GM18907 (cell line): ENCODE measurements around the gene GPR155.
"Not testable (repeated sequence)": the region's sequence is repeated elsewhere in the genome, so short reads cannot be mapped to it uniquely, and the experiment has no call there.

ENCODE experiments used
- ATAC-seq: cut with Tn5 transposase; IDR thresholded peaks from one replicate; pipeline ENCODE4 v1.9.1; 2021; ENCODE audit warnings: mild to moderate bottlenecking, moderate library complexity; ENCODE audit not compliant: unreplicated experiment

GPR155 gene

DNA sequence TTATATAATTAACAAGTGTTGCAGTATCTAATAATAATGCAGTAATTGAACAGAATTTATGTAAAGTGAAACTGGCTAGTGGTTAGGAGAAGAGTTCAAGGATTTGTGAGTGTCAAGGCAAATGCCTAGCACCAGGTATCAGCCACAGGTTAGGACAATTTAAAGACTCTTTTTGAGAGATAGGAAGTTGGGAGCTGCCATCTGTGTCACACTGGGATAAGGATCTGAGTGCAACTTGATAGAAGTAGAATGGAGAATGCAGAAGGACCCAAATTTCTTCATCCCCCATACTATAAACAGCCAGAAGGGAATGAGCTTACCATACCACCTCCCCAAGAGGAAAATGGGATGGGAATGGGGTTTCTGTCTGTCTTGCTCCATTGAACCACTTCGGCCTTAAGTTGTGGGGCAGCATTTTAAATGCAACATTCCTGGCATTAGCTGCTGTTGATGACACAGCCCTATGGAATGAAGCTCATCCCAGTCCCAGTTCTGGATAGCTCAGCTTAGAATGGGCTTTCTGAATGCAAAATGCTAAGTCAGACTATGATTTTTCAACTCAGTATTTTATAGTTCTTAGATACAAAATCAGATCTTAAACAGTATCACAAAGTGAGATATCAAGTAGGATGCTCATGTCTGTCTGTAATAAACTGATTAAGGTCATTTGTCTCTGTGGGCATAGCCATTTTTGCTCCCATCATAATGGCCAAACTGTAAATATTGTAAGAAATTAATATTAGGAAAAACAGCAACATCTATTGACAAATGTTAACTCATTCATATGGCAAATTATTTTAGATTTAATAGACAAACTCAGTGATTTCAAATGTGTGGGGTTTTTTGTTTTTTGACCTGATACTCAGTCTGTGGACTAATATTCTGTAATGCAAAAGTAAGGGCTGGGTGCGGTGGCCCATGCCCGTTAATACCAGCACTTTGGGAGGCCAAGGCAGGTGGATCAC is 44.0 kb downstream of the GPR155 start:
- no peak for ATAC-seq

DNA sequence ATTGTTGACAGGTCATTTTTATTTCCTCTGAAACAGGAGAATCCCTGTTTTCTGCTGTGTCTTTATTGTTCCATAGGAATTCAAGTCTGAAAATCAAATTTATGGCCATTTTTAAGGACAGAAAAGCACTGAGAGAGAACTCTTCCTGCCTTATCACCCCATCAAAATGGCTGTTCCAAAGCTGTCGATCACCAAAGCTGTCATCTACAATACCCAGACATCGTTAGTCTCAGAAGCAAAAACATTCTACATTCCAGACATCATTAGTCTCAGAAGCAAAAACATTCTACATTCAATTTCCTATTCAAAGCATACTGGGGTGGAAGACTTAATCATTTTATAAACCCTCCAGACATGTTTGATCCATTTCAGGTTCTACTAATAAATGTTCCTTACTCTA is 46.9 kb downstream of the GPR155 start:
- no peak for ATAC-seq

DNA sequence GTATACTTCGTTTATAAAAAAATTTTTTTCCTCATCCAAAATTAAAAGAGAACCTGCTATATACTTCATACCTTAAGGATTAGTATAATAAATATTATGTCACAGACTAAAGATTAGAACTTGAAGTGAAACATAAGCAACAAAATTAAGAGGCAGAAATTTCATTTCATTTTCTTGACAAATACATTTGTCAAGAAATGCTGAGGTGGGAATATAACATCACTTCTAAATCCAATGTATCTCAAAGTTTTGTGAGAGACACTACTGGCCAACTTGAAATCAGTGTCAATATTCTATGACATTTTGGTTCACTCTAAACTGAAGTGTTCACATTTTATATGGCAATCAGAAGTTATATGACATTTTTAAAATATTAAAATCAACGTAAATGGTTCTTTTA is 47.5 kb downstream of the GPR155 start:
- ATAC-seq = no peak

DNA sequence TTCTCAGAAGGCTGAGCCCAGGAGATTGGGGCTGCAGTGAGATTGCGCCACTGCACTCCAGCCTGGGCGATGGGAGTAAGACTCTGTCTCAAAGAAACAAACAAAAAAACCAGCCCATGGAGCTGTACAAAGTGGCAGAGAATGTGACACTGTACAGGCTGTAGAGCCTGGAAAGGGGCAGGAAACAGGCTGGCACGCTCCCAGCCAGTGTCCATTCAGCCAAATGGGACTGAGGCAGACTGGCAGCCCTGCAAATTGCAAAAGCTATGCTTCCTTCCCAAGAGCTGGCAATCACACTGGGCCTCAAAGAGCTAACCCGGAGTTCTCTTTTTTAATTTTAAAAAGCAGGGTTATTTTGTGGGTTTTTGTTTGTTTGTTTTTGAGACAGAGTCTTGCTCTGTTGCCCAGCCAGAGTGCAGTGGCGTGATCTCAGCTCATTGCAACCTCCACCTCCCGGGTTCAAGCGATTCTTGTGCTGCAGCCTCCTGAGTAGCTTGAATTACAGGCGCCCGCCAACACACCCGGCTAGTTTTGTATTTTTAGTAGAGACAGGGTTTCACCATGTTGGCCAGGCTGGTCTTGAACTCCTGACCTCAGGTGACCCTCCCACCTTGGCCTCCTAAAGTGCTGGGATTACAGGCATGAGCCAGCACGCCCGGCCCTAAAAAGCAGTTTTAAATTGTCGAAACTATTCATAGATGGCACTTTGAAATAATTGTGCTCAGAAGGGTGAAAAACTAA is 48.5 kb downstream of the GPR155 start:
- ATAC-seq = no peak

DNA sequence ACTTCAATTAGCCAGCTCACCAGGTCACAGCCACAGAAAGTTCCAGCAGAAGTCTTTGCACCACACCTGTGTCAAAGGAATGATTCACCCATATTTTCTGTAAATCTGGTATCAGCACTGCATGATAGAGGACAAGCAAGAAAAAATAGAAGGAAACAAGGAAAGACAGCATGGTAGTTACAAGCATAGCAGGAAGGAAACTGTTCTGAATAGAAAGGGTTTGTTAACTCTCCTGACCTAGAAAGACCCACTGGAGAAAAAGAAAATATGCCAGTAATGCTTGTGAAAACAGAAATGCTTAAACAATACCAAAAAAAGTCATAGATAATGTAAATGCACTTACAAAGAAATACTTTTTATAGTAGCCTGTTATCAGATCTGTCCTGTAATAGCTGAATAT is 50.5 kb downstream of the GPR155 start:
- ATAC-seq = no peak

DNA sequence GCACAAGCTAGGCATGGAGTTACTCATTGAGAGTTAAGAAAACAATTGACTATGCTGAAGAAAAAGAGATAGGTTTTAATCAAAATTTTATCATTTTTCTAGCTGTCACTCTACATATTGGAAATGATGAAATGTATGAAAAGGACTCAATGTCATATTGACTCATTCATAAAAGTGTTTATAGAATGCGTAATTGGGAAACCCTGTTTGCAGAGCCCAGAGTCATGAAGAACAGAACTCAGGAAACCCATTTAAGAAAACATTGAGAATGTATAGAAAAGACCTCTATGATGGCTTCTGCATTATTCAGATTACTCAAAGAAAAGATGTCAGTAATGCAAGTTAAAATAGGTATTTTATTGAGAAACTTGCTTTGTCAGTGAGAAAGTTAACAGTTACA is 54.9 kb downstream of the GPR155 start:
- no peak for ATAC-seq

DNA sequence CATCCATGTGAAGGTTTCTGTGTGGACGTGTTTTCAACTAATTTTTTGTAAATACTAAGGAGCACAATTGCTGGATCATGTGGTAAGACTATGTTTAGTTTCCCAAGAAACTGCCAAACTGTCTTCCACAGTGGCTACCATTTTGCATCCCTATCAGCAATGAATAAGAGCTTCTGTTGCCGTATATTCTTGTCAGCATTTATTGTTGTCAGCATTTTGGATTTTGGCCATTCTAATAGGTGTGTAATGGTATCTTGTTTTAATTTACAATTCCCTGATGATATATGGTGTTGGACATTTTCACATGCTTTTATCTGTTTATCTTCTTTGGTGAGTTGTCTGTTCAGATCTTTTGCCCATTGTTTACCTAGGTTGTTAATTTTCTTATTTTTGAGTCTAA is 56.8 kb downstream of the GPR155 start:
- ATAC-seq = no peak

DNA sequence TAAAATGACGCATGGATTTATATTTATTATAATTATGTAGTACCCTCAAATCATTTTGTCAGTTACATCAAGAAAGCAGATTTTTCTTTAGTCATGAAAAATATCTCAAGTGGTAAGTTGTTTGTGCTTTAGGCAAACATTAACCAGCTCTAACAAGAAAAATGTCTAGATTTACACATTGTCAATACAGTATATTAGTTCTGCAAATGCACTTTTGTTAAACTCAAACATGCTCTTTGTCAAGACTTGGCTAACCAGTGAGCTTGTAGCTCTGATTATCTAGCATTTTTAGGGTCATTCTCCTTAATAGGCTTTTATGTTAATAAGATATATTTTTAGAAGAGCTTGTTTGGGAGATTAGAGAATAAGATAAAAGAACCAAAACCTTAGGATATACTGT is 58.6 kb downstream of the GPR155 start:
- ATAC-seq = no peak

DNA sequence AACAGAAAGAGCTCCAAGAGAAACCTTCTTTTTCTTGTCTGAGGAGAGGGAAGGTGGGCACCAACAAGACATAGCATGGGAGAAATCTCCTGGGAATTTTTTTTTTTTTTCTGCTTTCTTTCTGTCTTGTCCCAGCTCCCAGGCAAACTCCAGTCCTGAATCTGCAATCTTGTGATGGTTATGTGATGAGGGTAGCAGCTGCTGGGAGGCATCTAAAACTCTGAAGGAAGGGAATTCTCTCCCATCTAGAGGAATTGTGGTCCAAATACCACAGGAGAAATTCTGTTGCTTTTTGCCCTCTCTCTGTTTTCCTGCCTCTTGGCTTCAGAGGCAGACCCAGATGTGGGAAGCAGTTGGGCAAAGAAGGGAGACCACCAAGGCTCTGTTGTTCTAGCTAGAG is 74.6 kb downstream of the GPR155 start:
- ATAC-seq = no peak

DNA sequence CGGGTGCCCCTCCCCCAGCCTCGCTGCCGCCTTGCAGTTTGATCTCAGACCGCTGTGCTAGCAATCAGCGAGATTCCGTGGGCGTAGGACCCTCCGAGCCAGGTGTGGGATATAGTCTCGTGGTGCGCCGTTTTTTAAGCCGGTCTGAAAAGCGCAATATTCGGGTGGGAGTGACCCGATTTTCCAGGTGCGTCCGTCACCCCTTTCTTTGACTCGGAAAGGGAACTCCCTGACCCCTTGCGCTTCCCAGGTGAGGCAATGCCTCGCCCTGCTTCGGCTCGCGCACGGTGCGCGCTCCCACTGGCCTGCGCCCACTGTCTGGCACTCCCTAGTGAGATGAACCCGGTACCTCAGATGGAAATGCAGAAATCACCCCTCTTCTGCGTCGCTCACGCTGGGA is 76.8 kb downstream of the GPR155 start:
- ATAC-seq = not testable (repeated sequence)

DNA sequence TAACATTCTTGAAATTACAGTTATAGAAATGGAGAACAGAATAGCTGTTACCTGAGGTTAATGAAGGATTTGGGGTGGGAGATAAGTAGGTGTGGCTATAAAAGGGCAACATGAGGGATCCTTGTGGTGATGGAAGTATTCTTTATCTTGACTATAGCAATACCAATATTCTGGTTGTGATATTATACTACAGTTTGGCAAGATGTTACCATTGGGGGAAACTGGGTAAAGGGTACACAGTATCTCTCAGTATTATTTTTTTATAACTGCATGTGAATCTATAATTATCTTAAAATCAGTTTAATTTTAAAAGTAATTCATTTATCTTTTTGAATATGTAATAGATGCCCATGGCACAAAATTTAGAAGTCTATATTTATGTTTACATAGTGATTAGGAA is 83.2 kb downstream of the GPR155 start:
- ATAC-seq = no peak

DNA sequence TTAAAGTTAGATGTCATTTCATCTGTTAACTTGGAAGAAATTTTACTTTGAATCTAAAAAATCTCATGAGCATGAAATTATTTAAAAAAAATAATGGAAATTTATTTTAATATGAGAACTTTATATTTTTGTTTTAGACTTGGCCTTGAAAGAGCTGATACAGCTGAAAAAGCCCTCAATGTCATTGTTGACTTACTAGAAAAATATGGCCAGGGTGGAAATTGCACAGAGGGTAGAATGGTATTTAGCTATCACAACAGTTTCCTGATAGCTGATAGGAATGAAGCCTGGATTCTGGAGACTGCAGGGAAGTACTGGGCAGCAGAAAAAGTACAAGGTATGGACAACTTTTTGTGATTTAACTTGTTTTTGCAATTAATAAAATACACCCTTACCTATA is 86.0 kb downstream of the GPR155 start:
- no peak for ATAC-seq

DNA sequence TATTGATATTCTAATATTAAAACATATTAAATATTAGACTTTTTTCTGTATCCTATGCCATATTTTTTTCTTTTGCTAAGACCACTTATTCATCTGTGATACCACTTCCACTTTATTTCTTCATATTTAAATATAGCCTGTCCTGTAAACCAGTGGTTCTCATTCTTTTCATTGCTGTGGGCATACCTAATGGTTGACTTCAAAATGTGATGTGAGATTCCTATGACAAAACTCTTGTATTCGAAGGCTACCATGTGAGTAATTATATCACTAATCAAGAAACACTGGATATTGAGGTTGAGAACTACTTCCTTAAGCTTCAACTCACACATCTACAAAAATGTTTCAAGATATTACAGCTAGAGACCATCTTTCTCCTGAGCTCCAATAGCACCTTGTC is 87.7 kb downstream of the GPR155 start:
- ATAC-seq = no peak

DNA sequence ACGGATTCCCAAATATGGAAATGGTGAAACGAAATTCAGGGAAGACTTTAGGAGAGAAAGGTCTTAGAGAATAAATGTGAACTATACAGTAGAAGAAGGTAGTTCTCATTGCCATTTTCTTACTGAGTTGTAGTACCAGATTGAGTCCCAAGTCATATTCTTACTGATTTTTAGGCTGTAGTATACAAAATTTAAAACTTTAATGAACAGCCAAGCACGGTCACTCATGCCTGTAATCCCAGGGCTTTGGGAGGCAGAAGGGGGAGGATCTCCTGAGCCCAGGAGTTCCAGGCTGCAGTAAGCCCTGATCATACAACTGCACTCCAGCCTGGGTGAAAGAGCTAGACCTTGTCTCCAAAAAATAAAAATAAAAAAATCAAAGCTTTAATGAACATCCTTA is 89.1 kb downstream of the GPR155 start:
- no peak for ATAC-seq

DNA sequence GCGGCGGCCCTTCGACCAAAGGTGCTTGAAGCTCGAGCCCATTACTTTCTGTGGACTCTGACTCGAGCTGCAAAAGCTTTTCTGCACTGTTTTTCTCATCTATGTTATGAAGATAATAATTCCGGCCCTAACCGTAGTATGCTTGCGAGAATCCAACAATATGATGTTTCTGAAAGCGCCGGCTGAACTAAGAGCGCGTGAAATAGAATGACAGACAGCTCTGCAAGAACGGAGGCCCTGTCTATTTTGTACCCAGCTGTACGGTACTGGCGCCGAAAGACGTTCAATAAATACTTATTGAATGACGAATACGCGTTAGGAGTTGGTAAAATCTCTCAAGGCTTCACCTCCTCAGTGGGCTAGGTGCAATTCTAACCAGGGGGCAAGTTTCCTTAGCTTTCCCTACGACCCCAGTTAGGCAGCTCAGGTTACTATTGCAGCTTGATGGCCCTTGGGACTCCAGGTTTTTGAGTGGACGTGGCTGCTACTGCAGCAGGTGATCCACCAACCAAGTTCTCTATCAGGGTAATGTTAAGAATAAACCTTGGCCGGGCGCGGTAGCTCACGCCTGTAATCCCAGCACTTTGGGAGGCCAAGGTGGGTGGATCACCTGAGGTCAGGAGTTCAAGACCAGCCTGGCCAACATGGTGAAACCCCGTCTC is 90.7 kb downstream of the GPR155 start:
- peak; percentile 33 for ATAC-seq

DNA sequence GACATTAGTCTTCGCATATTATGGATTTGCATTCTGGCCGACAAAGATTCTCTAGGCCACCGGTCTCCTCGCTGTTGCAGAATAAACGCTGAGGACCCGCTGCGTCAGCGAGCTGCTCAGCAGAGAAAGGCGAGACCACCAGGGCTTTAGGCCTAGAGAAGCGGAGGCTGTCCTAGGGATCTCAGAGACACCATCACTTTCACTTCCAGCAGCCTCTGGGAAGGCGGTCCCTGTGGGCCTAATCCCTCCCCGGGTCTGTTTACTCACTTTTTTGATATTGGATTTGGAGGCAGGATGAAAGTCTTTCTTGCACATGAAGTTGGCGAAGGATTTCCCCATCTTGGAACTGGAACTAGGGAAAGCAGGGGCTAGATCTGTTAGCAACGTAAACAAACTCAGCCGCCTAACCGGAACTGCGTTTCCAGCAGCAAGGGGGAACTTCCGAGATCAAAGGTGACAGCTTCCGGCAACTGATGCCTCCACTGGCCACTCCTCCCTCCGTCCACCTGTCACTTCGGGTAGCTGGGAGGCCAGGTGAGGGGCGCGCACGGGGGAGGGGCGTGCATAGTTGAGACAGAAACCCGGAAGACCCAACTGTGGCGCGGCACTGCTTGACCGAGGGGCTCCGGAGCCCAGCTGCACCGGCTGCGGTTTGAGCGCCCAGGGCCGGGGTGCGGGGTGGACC is 91.4 kb downstream of the GPR155 start, which contains the start of gene SCRN3:
TSS of gene SCRN3 (plus strand) at position 447 of the 685 bp plus-strand sequence. CDS start 2,554 bp downstream, outside the sequence.
- ATAC-seq = peak; percentile 98

DNA sequence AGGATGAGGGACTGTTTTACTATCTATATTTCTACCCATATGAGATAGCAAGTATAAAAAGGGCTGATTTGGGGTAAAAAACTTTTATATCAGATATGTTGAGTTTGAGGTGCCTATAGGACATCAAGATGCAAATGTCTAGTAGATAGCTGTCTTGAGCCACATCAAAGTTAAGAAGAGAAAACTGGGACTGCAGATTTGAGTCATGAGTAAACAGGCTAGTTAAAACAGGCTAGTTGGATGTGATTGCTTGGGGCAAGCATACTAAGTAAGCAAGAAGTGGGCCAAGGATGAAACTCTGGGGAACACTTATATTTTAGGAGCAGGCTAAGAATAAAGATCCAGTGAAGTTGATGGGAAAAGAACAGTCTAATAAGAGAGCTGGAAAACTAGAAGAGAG is 94.1 kb downstream of the GPR155 start:
- ATAC-seq = no peak

DNA sequence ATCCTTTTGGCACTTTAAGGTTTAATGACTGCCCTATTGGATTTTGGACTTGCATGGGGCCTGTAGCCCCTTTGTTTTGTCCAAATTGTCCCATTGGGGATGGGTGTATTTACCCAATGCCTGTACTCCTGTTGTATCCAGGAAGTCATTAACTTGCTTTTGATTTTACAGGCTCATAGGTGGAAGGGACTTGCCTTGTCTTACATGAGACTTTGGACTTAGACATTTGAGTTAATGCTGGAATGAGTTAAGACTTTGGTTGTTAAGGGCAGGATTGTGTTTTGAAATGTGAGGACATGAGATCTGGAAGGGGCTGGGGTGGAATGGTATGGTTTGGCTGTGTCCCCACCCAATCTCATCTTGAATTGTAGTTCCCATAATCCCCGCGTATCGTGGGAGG is 96.5 kb downstream of the GPR155 start:
- ATAC-seq = not testable (repeated sequence)

DNA sequence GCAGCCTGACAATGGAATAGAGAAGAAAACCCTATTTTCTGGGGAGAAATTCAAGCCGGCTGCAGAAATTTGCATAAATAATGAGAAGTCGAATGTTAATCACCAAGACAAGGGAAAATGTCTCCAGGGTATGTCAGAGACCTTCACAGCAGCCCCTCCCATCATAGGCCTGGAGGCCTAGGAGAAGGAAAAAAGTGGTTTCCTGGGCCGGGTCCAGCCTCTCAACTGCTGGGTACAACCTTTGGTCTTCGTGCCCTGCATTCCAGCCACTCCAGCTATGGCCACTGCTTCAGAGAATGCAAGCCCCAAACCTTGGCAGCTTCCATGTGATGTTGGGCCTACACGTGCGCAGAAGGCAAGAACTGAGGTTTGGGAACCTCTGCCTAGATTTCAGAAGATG is 97.3 kb downstream of the GPR155 start:
- ATAC-seq = no peak

DNA sequence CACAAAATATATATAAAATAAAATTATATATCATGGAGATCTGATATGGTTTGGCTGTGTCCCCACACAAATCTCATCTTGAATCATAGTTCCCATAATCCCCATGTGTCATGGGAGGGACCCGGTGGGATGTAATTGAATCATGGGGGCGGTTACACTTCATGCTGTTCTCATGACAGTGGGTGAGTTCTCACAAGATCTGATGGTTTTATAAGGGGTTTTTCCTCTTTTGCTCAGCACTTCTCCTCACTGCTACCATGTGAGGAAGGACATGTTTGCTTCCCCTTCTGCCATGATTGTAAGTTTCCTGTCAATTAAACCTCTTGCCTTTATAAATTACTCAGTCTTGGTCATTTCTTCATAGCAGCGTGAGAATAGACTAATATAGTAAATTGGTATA is 98.1 kb downstream of the GPR155 start:
- not testable (repeated sequence) for ATAC-seq

DNA sequence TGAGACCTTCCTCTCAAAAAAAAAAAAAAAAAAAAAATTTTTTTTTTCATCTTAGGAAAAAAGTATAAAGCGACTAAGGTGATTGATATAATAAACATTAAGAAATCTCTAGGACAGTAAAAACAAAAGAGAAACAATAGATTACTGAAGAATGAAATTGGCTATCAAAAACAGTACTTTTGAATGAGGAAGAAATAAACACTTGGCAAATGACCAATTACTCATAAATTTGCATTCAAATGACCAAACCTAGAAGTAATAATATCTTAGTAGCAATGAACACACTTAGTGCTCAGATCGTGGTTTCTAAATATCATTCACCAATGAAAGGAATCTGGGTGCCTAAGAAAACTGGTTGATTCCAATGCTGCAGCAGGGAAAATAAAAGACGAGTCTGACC is 101.6 kb downstream of the GPR155 start:
- ATAC-seq = no peak
